ENCODE data around the gene ATF7IP.

The ATF7IP gene

GRCh38 chr12:14442221-14442881 is 76.9 kb downstream of the ATF7IP start:
- no peaks in the 10 kb centered on the region for H3K4me1 ChIP-seq (ENCODE audit: insufficient read depth, low read length)
- no peak overlapping the region for H3K4me3 ChIP-seq (ENCODE audit: low read length)
- H3K27me3 ChIP-seq (ENCODE audit: insufficient read depth, low read length) = no peaks in the 10 kb centered on the region
- H3K9me3 ChIP-seq (ENCODE audit: low read length) = peaks cover 3% of the 10 kb centered on the region
- peaks cover 79% of the 10 kb centered on the region for H3K36me3 ChIP-seq (ENCODE audit: insufficient read depth, low read length)
- H2AFZ ChIP-seq (ENCODE audit: low read depth, low read length) = no peak overlapping the region

GRCh38 chr12:14443531-14443930 is 78.0 kb downstream of the ATF7IP start:
- Histone ChIP-seq H3K27me3 (ENCODE audit: insufficient read depth, low read length) (no peaks in the 10 kb centered on the region), H3K9me3 (ENCODE audit: low read length) (peaks cover 3% of the 10 kb centered on the region), H3K4me1 (ENCODE audit: insufficient read depth, low read length) (no peaks in the 10 kb centered on the region), H3K4me3 (ENCODE audit: low read length) (no peak overlapping the region), H3K36me3 (ENCODE audit: insufficient read depth, low read length) (peaks cover 84% of the 10 kb centered on the region), H2AFZ (ENCODE audit: low read depth, low read length) (no peak overlapping the region)

GRCh38 chr12:14450479-14450878 is 85.0 kb downstream of the ATF7IP start:
- Histone ChIP-seq H3K27me3 (ENCODE audit: insufficient read depth, low read length) (no peaks in the 10 kb centered on the region), H3K4me3 (ENCODE audit: low read length) (no peak overlapping the region), H3K4me1 (ENCODE audit: insufficient read depth, low read length) (peaks cover 3% of the 10 kb centered on the region), H3K9me3 (ENCODE audit: low read length) (no peaks in the 10 kb centered on the region), H3K36me3 (ENCODE audit: insufficient read depth, low read length) (peaks cover 63% of the 10 kb centered on the region), H2AFZ (ENCODE audit: low read depth, low read length) (no peak overlapping the region)

- Histone ChIP-seq H3K9me3 (ENCODE audit: low read length) (no peaks in the 10 kb centered on the region), H3K4me1 (ENCODE audit: insufficient read depth, low read length) (peaks cover 3% of the 10 kb centered on the region), H3K4me3 (ENCODE audit: low read length) (no peak overlapping the region), H3K27me3 (ENCODE audit: insufficient read depth, low read length) (no peaks in the 10 kb centered on the region), H2AFZ (ENCODE audit: low read depth, low read length) (no peak overlapping the region), H3K36me3 (ENCODE audit: insufficient read depth, low read length) (peaks cover 67% of the 10 kb centered on the region)
Measured at GRCh38 chr12:14452336-14452735, 86.9 kb downstream of the ATF7IP start.

GRCh38 chr12:14452865-14453264 is 87.4 kb downstream of the ATF7IP start:
- Histone ChIP-seq H3K9me3 (ENCODE audit: low read length) (no peaks in the 10 kb centered on the region), H3K36me3 (ENCODE audit: insufficient read depth, low read length) (peaks cover 65% of the 10 kb centered on the region), H2AFZ (ENCODE audit: low read depth, low read length) (no peak overlapping the region), H3K27me3 (ENCODE audit: insufficient read depth, low read length) (no peaks in the 10 kb centered on the region), H3K4me1 (ENCODE audit: insufficient read depth, low read length) (peaks cover 3% of the 10 kb centered on the region), H3K4me3 (ENCODE audit: low read length) (no peak overlapping the region)

GRCh38 chr12:14454098-14454907 is 88.8 kb downstream of the ATF7IP start:
- no peak overlapping the region for H2AFZ ChIP-seq (ENCODE audit: low read depth, low read length)
- peaks cover 3% of the 10 kb centered on the region for H3K9me3 ChIP-seq (ENCODE audit: low read length)
- H3K36me3 ChIP-seq (ENCODE audit: insufficient read depth, low read length) = peaks cover 65% of the 10 kb centered on the region
- no peaks in the 10 kb centered on the region for H3K27me3 ChIP-seq (ENCODE audit: insufficient read depth, low read length)
- H3K4me1 ChIP-seq (ENCODE audit: insufficient read depth, low read length) = peaks cover 6% of the 10 kb centered on the region
- no peak overlapping the region for H3K4me3 ChIP-seq (ENCODE audit: low read length)

- peaks cover 3% of the 10 kb centered on the region for H3K4me1 ChIP-seq (ENCODE audit: insufficient read depth, low read length)
- H2AFZ ChIP-seq (ENCODE audit: low read depth, low read length) = no peak overlapping the region
- H3K27me3 ChIP-seq (ENCODE audit: insufficient read depth, low read length) = no peaks in the 10 kb centered on the region
- H3K4me3 ChIP-seq (ENCODE audit: low read length) = no peak overlapping the region
- peaks cover 68% of the 10 kb centered on the region for H3K36me3 ChIP-seq (ENCODE audit: insufficient read depth, low read length)
- peaks cover 3% of the 10 kb centered on the region for H3K9me3 ChIP-seq (ENCODE audit: low read length)
Measured at GRCh38 chr12:14460212-14460841, 94.8 kb downstream of the ATF7IP start.

- no peaks in the 10 kb centered on the region for H3K4me1 ChIP-seq (ENCODE audit: insufficient read depth, low read length)
- peaks cover 62% of the 10 kb centered on the region for H3K36me3 ChIP-seq (ENCODE audit: insufficient read depth, low read length)
- H3K4me3 ChIP-seq (ENCODE audit: low read length) = no peak overlapping the region
- peaks cover 28% of the 10 kb centered on the region for H3K9me3 ChIP-seq (ENCODE audit: low read length)
- no peak overlapping the region for H2AFZ ChIP-seq (ENCODE audit: low read depth, low read length)
- no peaks in the 10 kb centered on the region for H3K27me3 ChIP-seq (ENCODE audit: insufficient read depth, low read length)
Measured at GRCh38 chr12:14471497-14471896, 106.0 kb downstream of the ATF7IP start.

GRCh38 chr12:14473707-14474287 is 108.3 kb downstream of the ATF7IP start:
- no peaks in the 10 kb centered on the region for H3K27me3 ChIP-seq (ENCODE audit: insufficient read depth, low read length)
- H3K4me3 ChIP-seq (ENCODE audit: low read length) = no peak overlapping the region
- peaks cover 55% of the 10 kb centered on the region for H3K36me3 ChIP-seq (ENCODE audit: insufficient read depth, low read length)
- H2AFZ ChIP-seq (ENCODE audit: low read depth, low read length) = no peak overlapping the region
- no peaks in the 10 kb centered on the region for H3K4me1 ChIP-seq (ENCODE audit: insufficient read depth, low read length)
- peaks cover 27% of the 10 kb centered on the region for H3K9me3 ChIP-seq (ENCODE audit: low read length)

- Histone ChIP-seq H3K9me3 (ENCODE audit: low read length) (peaks cover 20% of the 10 kb centered on the region), H3K4me1 (ENCODE audit: insufficient read depth, low read length) (no peaks in the 10 kb centered on the region), H3K4me3 (ENCODE audit: low read length) (no peak overlapping the region), H2AFZ (ENCODE audit: low read depth, low read length) (no peak overlapping the region), H3K27me3 (ENCODE audit: insufficient read depth, low read length) (no peaks in the 10 kb centered on the region), H3K36me3 (ENCODE audit: insufficient read depth, low read length) (peaks cover 78% of the 10 kb centered on the region)
Measured at GRCh38 chr12:14479004-14479403, 113.5 kb downstream of the ATF7IP start.

GRCh38 chr12:14481201-14481600 is 115.7 kb downstream of the ATF7IP start:
- no peak overlapping the region for H3K4me3 ChIP-seq (ENCODE audit: low read length)
- H3K9me3 ChIP-seq (ENCODE audit: low read length) = peaks cover 6% of the 10 kb centered on the region
- H3K27me3 ChIP-seq (ENCODE audit: insufficient read depth, low read length) = no peaks in the 10 kb centered on the region
- no peak overlapping the region for H2AFZ ChIP-seq (ENCODE audit: low read depth, low read length)
- H3K4me1 ChIP-seq (ENCODE audit: insufficient read depth, low read length) = no peaks in the 10 kb centered on the region
- H3K36me3 ChIP-seq (ENCODE audit: insufficient read depth, low read length) = peaks cover 86% of the 10 kb centered on the region

GRCh38 chr12:14482361-14482760 is 116.9 kb downstream of the ATF7IP start:
- Histone ChIP-seq H3K27me3 (ENCODE audit: insufficient read depth, low read length) (no peaks in the 10 kb centered on the region), H3K4me3 (ENCODE audit: low read length) (no peak overlapping the region), H3K4me1 (ENCODE audit: insufficient read depth, low read length) (no peaks in the 10 kb centered on the region), H2AFZ (ENCODE audit: low read depth, low read length) (no peak overlapping the region), H3K36me3 (ENCODE audit: insufficient read depth, low read length) (peaks cover 89% of the 10 kb centered on the region), H3K9me3 (ENCODE audit: low read length) (peaks cover 6% of the 10 kb centered on the region)

GRCh38 chr12:14482886-14483285 is 117.4 kb downstream of the ATF7IP start:
- H3K36me3 ChIP-seq (ENCODE audit: insufficient read depth, low read length) = peaks cover 91% of the 10 kb centered on the region
- no peaks in the 10 kb centered on the region for H3K4me1 ChIP-seq (ENCODE audit: insufficient read depth, low read length)
- H3K27me3 ChIP-seq (ENCODE audit: insufficient read depth, low read length) = no peaks in the 10 kb centered on the region
- H2AFZ ChIP-seq (ENCODE audit: low read depth, low read length) = no peak overlapping the region
- H3K9me3 ChIP-seq (ENCODE audit: low read length) = peaks cover 6% of the 10 kb centered on the region
- no peak overlapping the region for H3K4me3 ChIP-seq (ENCODE audit: low read length)

All from neuron (in vitro differentiated cells).